Hematopoietic multipotent progenitor cell treated with erythropoietin and hydrocortisone succinate and interleukin-3 and kit ligand, for 8 days (in vitro differentiated cells): ENCODE data around the gene FAM168A.

ENCODE experiments used
- DNase-seq: peaks from one replicate; pipeline ENCODE4 v3.0.0-alpha.2; 2015

FAM168A gene

DNA sequence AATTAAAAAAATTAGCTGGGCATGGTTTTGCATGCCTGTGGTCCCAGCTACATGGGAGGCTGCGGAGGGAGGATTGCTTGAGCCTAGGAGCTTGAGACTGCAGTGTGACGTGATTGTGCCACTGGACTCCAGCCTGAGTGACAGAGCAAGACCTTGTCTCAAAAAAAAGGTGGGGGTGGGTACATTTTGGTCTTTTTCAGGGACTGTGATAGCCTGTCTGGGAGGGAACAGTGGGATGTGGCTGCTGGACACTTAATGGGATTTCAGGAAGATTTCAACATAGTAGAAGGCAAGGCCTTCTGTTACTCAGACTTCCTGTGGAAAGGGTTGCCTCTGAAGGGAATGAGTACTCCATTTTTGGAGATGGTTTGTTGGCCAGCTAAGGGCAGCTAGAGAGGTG is 181.1 kb downstream of the FAM168A start:
- DNase-seq, result no peak

DNA sequence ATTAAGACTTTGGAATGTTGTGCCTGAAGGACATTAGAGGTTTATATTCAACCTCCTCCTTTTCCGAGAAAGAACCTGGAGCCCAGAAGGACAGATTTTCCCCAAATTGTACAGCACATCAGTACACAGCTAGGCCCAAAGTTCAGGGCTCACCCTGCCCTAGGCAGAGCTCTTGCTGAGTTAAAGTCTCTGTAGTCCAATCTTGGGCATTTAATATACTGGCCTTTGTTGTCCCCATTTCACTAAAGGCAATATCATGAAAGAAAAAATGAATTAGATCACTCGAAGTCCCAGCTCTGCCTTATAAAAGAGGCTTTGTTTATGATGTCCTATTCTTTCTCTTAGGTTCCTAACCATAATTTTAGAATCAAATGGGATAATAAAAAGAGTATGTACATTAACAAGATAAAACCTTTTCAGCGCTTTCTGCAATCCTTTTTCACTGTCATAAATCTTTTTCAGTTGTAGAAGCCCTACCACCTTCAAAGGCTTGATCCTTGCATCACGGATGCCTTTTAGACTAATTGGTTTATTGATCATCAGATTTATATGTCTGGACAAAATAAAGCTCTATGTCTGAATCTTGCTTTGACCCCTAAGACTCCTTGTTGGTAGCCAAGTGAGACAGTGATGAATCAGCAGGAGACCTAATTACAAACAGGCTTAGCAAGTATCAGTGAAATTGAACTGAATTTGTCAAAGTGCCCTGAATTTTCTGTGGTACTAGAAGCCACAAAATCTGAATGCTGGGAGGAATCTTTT is 181.9 kb downstream of the FAM168A start:
- no peak for DNase-seq

DNA sequence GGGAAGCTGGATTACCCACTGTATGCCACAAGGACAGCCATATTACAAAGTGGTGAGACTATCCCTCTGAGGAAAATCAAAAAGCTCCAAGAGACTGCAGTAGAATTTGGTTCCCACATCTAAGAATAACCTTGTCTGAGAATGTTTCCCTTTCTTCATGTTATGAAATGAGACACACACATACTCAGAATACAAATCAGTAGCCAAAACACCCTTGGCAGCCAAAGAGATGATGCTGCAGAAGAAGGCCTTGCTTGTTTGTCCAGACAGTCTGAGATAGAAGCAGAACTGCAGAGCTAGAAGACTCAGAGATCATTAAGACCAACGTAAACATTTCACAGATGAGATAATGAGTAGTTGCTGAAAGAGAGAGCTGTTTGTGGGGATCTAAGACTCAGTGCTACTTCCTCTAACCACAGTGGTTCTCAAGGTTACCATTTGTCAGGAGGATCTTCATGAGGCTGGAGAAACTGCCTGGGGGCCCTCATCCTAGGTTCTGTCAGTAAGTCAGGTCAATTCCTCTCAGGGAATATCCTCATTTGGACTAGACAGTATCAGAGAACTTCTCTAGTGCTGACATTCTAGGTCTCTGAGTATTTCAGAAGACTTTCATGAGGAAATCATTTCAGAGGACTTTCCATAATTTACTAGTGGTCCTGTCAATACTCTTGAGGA is 182.8 kb downstream of the FAM168A start:
- no peak for DNase-seq

DNA sequence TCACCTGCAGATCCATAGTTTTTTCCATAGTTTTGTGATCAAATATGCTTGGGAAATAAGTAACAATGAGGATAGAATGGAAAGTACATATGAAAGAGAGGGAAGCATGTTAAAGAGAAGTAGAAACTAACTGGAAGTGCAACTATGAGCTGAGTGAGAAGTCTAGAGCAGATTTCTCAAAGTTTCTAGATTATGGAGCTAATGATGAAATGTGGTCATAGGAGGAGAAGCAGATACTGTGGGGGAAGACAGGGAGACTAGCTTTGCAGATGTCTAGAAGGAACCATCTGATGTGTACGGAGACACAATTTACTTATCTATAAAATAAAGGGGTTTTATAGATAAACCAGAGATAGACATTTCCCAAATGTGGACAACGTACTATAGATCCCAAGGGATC is 184.7 kb downstream of the FAM168A start:
- DNase-seq, result no peak

DNA sequence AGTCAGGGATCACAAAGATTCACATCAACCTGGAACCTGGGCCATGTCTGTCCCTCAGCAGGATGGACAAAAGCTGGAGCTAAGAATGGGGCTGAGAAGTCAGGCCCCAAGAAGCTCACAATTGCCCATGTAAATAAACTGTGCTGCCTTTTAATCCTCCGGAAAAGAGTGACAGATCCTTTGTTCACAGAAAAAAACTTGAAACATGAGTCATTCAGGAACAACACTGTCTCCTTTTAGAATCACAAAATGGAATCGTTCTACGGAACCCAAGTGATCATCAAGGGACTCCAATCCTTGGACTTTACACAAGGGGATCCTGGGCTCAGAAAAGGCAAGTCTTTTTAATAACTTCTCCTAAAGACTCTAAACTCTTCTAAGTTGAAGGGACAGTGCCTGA is 185.6 kb downstream of the FAM168A start:
- no peak for DNase-seq

DNA sequence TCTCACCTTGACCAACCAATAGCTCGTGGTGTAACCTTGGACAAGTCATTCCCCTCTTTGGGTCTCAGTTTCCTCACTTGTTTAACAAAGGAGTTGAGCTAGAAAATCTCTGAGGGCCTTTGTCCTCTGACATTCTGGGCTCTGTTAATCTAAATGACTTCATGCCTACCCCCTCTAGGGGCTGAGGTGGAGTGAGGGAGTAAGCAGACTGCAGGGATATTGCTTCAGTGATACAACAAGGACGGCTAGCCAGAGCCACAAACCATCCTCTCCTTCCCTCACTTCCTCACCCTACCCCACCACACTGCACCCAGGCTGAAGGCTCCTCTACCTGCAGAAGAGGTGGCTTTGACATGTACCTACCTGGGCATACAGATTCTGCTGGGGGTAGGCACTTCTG is 186.9 kb downstream of the FAM168A start:
- no peak for DNase-seq

DNA sequence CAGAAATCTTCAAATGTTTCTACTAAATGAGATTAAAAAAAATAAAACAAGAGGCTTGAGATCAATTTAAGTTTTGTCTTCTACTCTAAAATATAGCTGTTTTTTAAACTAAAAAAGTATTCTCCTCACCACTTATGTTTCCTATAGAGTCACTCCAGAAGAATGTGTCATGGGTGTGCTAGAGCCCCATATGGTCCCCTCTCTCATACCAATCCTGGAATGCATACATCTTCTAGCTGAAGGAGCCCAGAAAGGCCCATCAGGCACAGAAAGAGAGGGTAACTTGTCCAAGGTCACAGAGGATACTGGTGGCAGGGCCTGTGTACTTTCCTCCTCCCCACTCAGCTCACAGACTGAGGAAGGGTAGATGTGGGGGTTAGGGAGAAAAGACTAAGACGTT is 187.3 kb downstream of the FAM168A start:
- no peak for DNase-seq

DNA sequence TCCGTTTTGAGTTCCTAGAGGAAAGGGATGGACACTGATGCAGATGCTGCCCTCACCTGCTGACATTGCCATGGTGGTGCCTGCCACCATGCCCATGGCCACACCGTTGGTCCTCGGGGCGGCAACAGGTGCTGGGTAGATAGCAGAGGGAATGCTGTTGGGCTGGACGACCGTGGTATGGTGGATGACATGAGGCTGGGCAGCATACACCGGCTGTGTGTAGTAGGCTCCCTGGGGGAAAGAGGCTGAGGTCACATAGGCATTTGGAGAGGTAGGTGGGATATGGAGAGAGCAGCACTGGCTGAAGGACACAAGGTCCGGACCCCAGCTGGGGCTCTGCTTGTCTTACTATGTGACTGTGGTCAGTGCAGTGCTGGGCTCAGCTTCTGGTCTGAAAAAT is 188.5 kb downstream of the FAM168A start:
- DNase-seq, result no peak

DNA sequence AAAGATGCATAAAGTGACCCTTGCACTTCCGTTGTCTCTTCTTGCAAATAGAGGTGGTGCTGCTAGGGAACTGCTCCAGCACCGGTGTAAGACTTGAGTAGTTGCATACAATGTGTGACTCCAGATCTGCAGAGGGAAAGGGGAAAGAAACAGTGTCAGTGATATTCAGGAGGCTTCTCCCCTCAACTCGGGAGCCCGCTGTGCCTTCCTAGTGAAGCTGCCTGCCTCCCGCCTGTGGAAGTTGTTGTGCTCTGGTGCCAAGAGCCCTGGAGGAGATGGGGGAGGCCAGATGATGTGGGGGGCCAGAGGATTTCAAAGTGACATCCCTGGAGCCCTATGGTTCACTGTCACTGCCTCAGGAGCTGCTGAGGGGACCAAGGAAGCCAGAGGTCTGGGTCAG is 191.3 kb downstream of the FAM168A start:
- DNase-seq, result no peak

DNA sequence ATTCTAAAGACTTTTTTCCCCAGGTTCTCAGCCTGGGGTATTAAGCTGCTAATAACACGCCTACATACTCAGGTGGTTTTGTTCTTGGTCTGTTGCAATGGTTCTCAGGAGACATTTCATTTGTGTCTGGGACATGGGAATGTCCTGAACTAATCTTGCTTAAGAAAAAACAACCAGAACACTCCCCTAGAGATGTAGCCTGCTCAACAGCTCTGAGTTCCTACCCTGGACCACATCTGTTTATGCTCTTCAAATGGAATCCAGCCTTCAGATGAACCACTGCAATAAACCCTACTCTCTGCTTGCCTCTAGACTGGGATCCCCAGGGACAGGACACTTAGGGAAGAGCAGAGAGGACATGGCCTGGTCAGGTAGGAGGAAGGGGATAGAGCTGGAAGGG is 191.8 kb downstream of the FAM168A start:
- DNase-seq, result no peak

DNA sequence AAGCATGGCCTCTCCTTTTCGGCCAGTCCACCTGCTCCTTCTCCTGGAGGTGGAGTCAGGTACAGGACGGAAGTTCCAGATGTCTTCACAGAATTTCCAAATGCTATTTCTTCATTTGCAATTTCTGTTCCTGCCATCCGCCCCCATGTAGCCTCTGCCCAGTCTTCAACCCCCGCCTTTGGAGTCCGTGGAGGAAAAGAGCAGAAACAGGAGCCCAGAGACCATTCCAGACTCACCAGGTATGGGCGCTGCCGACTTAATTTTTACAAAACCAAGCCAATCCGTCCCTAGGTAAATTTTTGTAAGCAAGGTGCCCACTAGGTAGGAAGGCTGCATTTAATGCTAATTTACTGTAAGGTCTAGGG is 192.8 kb downstream of the FAM168A start:
- DNase-seq, result no peak

DNA sequence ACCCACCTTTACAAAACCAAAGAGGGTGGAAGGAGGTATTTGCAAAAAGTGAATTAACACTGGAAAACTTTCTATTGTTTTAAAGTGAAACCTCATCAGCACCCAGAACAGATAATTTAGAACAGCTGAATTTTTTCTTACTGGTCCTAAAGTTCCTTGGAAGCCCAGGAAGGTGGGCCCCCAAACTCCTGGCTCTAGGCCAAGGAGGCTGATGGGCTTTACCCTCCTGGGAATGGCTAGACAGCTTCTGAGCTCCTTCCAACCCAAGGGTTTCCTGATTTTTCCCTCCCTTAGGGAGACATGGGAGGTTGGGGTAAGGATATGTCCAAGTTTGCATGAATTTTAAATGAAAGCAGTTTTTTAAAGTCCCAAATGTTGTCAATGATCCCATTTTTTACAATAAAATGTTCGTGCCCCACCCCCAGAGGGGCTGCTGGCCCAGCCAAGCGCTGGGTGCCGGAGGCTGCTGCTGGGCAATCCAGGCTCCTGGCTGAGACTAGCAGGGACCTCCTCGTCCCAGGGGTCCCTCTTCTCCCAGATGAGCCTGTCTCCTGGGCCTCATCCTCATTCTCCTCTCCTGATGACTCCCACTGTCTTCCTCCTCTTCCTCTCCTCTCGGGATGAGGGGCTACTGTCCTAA is 193.3 kb downstream of the FAM168A start:
- DNase-seq, result no peak

DNA sequence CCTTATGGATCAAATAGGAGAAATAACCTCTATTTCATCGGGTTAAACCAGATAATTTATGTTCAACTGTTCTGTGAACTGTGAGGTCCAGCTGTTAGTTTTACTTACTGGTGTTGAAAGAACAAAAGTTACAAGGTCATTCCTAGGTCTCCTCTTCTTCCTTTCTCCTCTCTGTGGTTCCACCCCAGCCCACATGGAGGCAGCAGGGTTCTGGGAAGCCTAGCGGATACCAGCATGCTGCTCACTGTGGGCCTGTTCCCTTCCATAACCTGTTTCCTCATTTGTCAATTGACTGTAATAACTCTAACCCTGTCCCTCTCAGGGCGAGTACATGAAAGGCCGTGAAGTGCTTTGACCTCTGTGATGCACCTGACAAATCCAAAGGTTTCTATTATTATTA is 193.9 kb downstream of the FAM168A start:
- DNase-seq, result peak; percentile 50

DNA sequence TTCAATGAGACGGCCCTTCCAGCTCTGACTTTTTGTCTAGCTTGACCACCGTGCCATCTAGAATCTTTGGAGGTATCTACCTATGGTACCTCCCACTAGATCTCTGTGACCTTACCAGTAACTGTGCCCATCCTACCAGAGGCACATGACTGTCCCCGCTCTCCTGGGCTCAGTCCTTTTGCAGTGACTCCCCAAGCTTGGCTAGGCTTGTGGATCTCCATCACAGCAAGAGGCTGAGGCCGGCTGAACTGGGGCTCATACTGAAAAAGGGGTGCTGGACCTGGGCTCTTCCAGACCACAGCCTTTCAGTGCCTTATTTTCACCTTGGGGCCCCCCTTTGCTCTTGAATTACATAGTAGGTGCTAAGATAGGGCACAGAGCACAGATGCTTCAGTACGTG is 194.4 kb downstream of the FAM168A start:
- DNase-seq, result no peak

DNA sequence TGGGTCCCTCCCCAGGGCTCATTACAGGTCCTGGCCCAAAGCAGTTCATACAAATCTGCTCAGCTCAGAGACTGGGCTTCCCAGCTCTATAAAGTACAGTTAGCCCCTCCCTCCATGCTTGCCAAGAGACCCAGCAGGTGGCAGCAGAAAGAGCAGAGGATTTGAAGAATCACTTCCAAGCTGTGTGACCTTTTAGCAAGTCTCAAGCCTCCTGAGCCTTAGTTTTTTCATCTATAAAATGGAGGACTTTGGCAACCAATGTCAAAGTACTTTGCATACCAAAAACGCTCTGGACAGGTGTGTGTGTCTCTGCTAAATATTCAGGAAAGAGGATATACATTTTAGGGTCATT is 195.1 kb downstream of the FAM168A start:
- peak; percentile 55 for DNase-seq

DNA sequence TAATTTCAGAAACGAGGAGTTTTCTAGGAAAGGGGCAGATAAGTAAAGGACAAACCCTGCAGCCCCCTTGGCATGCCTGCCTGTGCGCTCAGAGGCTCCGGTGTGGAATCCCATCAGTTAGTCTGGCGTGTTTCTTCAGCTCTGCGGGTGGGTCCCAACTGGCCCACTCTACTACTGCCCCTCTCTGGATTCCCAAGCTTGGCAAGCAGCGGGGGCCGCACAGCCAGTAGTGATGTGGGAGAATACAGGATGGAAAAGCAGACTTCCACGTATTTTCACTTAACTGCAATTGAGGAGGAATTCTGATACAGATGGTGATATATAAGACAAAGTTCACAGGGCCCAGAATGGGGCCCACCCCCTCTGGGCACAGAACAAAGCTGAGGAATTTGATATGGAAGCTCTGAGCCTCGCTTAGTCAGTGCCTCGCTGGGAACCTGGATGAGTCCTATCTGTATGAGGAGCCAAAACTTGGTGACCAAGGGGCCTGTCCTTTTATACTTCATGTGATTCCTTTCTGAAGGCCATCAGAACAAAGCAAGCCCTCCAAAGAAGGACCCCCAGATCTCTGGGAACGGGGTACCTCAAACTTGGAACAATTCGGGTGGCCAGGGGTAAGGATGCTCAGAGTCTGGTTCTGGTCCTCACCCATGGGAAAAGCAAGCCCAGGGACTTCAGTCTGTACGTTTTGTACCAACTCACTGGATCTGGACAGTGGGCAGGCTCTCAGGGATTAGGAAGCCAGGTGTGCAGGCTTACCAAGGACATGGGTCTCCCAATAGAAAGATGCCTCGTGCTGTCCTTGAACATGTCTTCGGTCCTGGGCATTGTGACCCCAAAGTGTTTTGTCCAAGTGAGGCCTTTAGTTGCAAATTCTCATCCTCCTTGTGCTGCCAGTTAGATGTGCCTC is 195.7 kb downstream of the FAM168A start:
- no peak for DNase-seq

DNA sequence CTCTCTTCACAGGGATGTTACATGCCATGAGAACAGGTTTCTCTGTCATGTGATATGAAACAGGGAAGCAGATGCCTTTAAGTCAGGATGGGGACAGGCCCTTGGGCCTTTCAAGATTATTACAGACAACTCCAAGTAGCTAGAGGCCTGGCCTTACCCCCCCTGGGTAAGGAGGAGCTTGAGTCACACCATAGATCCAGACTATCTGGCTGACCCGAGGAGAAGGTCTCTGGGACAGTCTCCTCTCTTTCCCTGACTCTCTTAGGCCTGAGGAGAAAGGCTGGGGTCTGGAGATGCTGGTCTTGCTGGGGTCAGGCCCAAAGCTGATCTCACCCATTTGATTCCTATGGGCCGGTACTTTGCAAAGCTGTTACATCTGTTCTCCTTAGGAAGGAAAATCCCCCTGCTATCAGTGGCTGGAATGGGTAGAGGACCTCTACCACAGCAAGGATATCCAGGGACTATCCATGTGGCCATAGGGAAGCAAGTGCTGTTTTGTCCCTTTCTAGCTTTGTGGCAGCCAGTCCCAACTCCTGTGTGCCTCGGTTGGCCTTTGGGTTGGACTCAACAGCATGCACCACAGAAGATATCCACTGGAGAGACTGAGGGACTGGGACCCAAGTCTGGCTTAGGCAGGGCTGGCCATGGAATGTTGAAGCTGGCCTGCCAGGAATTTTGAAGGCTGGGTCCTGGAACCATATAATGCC is 196.5 kb downstream of the FAM168A start:
- no peak for DNase-seq

DNA sequence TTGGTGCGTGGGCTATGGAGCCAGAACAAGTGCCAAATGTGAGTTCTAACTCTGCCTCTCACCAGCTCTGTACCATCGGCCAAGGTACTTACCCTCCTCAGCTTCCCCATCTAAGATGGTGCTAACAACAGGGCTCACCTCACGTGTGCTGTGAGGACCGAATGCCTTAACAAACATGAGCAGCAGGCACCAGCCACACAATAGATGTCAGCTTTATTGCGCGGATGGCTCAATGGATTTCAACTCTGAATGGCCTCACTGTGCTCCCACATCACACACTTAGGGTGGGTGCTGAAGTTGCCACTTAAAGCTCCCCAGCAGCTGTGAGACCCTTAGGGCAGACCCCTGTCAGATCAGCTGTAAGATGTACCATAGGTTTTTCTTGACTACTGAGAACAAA is 197.6 kb downstream of the FAM168A start:
- DNase-seq, result no peak

DNA sequence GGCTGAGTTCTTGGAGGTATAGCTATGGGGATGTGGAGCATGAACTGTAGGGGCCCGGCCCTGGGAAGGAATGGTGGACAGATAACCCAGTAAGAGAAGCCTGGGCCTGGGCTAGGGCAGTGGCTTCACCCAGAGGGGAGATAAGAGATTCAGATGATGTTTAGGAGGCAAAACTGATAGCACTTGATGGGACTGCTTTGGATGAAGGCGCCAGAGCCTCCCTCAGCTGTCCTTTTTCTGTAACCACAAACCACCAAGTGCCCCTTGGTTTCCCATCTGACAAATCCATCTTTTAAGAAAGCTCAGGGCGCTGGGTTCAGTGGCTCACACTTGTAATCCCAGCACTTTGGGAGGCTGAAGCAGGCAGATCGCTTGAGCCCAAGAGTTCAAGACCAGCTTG is 198.3 kb downstream of the FAM168A start:
- peak; percentile 27 for DNase-seq

DNA sequence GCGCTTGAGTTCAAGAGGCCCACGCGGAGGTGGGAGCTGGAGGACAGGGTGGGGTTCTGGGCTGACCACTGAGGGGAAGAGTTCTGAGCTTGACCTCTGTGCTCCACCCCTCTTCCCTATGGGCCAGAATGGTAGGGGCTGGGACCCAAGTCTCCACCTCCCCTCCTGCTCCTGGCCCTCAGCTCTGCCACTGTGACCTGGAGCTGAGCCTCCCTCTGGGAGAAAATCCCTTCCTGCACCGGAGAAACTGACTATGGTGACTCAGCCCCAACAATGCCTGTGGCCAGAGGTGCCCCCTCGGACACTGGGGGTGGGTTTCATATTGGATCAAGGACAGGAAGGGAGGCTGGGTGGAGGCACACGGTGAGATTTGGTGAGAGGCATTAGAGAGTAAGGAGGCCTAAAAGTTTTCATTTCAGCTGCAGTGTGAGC is 198.7 kb downstream of the FAM168A start:
- DNase-seq, result no peak

DNA sequence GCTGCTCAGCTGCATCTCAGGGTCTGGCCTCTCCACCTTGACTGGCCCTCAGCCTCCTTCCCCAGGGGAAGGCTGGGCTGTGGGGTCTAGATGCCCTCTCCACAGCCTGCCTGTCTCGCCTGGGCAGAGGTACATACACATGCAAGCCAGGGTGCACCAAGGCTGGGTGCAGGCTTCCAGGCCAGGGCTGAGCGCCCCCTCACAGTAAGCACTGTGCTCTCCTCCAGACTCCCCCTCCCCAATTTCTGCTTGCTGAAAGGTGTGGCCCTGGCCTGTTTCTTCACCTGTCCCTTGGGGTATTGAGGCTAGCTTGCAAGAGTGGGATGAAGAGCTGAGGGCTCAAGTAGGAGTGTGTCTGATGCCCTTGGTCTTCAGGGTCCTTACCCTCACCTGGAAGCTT is 199.2 kb downstream of the FAM168A start:
- DNase-seq, result no peak

DNA sequence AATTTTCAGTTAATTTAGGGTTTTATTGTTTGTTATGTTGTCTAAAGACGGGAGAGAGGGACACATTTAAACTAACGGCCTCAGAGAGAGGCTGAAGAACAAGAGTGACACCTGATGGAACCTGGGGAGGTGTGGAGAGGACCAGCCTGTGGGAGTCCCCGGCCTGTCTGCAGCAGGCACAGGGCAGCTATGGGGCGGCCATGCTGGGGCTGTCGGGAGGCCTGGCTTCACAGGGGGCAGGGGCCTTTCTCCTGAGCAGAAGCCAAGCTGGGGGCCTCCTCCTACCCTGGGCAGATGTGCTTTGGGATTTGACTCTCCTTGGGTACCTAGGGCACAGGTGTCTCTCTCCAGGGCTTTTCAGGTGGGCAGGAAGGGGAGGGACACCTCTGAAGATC is 199.8 kb downstream of the FAM168A start:
- DNase-seq, result no peak
